LoVo (cell line): Measurements from ENCODE around the gene FKBP1A.

ENCODE experiments used
- DNase-seq: peaks from one replicate; pipeline ENCODE4 v3.0.0-alpha.2; 2016; ENCODE audit warnings: low spot score

Gene FKBP1A

DNA sequence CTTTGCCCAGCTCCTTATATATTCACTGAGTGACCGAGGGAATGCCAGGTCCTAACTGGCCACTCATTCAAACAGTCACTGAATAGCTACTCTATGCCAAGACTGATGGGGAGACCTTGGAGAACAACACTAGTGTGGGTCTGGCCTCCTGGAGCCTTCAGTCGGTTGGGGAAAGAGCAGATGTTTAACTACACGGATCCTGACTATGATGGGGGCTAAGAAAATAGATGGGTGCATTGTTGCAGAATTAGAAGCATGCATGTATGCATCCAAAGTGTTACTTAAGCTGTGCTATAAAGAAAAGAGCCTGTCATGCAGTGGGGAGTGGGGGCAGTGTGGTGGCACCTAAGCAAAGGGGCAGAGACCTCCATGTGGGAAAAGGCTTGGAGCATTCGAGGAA lies 6.5 kb downstream of the FKBP1A start:
- no peak for DNase-seq

DNA sequence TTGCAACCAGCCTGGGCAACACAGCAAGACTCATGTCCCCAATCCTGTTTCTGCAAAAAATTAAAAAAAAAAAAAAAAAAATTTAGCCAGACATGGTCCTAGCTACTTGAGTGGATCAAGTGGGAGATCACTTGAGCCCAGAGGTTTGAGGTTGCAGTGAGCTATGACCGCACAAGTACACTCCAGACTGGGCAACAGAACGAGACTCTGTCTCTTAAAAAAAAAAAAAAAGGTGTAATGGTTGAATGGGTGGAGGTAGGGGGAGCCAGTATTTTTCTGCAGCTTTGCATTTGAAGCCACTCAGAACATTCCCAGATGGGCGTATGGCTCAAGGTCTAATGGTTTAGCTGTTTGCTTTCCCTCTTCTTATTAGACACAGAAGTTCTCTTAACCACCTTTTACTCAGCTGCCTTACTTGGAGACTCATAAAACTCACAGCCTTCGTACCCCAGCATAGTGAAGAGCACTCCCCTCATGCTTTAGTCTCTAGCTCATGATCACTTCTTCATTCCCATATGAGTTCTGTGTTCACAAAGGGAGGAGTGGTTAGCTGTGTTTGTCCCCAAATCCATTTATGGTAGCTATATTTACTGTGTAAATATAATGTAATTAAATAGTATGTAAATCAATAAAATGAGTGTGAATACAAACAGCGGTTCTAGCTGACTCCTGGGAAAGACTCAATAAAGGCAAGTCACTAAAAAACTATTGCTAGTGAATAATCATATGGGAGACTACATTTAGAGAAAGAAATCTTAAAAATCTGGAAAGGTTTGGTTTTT lies 9.0 kb downstream of the FKBP1A start:
- no peak for DNase-seq

DNA sequence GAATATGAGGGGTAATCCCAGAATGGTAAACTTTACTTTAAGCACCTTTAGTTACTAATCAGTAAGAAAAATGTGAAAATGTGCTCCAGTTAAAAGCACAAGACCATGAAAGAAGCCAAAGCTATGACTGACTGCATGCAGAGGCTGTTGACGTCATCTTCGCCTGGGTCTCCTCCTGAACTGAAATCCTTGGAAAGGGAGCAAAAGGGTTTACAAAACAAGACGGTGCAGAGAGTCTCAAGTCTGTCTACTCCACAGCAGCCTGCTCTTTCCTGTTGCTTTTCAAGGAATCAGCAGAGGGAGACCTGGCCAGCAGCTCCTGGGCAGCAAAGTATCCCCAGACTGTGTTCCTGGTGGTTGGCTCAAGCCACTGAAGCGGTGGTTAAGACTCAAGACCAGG lies 10.2 kb downstream of the FKBP1A start:
- DNase-seq, result no peak

DNA sequence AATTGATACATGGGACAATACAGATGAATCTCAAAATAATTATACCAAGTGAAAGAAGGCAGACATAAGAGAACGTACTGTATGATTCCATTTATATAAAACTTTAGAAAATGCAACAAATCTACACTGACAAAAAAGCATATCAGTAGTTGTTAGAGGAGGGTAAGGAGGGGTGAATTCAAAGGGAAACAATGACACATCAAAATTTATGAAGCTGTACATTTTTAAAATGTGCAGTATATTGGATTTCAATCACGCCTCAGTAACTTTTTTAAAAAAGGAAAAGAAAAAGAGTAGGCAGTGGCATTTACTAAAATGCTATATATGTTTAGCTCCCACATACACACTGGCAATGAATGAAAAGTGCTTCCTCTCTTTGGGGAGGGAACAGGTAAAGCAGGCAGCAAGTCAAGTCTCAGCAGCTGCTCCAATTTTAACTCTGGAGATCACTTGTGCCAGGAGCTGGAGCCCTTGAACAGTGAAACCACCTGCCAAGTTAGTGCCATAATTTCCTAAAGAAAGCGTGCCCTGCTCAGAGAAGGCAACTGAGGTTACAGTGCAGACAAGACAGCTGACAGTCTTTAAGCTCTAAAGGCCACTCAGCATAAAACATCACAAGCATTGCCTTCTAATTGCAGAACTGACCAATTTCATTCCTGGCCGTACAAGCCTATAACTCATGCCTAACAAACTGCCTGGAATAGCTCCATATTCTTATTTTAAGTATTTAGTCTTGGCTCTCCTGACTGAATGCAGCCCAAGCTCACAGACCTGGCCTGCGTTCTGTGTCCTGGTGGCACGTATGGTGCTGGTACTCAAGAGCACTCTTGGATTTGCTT lies 10.9 kb downstream of the FKBP1A start:
- DNase-seq, result no peak

DNA sequence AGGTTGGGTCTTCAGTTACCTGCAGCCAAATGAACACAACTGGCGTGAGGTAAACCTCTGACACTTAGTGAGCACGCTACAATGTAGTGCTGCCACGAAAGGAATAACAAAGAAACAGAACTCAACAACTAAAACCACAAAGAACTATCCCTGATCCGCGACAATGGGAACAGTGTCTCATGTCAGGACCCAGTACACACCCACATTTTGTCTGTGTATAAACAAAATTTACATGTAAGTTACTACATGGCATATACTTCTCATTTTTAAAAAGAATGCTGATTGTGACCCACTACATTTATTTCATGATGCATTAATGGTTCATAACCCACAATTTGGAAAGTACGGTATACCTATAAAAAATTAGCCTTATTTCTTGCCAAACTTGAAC lies 14.1 kb downstream of the FKBP1A start:
- no peak for DNase-seq

DNA sequence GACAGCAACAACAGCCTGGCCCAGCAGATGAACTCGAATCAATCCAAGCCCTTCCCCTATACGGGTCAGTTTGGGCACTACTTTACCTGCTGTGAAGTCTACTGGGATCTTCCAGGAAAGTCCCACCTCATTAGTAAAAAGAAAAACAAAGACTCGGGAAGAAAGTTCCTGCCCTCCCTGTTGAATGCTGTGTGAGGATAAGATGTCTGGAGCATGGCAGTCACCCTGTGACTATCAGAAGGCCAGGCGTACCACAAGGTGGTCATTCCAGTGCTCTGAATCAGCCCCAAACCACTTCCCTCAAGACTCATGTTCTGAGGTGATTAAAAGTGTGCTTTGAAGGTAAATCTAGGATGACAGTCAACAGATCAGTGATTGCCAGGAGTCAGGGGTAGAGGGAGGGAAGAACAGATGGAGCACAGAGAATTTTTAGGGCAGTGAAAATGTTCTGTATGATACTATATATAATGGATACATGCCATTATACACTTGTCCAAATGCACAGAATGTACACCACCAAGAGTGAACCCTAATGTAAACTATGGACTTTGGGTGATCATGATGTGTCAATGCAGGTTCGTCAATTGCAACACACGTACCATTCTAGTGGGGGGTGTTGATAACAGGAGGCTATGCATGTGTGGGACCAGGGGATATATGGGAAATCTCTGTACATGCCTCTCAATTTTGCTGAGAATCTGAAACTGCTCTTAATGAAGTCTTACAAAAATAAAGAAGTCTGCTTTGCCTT lies 14.7 kb downstream of the FKBP1A start:
- peak; percentile 39 for DNase-seq

DNA sequence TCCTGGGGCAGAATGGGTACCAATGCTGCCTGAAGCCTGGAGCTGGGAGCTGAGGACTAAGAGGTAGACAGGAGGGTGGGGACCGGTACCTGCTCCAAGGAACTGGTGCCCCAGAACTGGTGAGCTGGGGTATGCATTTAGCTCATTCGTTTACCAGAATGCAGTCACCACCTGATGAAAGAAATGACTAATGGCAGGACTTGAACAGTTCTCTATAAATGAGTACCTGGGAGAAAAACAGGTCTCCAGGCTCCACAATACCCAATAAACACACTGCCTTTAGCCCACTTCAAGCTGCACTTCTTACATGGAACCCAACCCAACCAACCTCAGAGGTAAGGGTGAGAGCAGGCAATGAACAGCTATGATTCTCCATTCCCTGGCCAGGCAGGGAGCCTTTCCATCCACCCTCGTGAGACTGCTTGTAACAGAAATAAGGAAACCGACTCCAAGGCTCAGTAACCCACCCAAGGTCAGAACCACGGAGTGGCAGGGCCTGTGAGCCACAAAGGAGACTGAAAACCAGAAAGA lies 15.4 kb downstream of the FKBP1A start:
- DNase-seq, result no peak

DNA sequence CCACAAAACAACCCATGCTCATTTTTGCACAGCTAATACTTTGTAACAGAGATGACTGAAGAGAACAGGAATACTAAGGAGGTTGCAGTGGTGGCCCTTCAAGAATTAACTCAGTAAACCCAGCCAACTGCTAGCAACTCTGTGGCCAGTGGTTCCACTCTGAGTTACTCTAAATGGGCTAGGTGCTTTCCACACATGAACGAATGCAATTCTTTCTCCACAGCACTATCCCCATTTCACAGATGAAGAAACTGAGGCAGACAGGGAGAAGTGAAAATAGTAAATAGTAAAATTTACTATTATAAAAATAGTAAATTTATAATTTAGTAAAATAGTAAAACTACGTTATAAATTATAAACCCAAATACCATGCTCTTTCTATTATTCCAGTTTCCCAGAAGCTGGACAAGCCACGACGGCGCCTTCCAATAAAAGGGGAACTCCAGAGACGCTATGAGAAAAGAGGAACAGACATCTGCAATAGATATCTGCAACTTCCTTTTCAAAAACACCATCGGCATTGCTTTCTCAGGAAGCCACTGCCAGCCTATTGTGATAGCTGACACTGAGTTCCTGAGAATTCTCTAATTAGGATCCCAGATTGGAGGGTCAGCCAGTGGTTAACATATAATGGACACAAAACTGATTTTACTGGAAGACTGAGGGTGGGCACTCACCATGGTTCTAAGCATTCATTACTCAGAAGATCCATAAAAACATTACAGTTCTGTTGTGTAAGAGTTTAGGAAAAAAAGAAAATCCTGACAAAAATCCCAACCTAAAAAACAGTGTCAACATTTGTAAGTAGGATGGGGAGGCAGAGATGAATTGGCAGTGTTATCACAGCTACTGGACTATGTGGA lies 16.2 kb downstream of the FKBP1A start:
- DNase-seq, result no peak

DNA sequence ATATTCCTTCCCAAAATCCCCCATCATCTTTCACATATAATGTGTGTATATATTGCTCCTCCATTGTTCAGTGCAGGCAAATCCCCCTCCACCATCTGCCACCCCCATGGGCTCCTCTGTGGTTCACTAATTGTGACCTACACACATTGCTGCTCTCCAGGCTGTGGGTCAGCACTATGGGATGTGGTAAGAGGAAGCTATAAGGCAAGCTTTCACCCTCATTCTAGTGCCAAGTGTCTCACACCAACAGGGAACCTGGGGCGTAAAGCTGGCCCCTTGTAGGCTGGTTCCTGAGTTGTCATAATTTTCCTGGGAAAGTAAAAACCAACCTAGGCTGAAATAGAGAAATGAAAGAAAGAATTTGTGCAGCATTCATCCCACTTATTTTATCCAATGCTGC lies 16.8 kb downstream of the FKBP1A start:
- no peak for DNase-seq

DNA sequence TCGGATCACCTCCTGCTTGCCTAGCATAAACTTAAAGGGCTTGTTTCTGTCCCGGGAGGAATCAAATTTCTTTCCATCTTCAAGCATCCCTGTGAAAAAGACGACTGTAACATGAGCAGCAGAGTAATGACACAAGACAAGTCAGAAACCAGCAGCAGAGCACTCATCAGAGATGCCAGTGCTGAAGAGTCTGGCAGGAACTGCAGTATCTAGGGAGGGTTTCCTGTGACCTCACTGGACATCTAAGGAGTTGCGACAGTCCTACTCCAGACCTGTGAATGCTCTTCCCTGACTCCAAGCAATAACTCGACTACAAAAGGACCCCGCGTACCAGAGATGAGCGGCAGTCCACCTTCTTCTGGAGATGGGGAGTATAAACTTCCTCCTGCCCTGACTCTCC lies 17.3 kb downstream of the FKBP1A start:
- no peak for DNase-seq

DNA sequence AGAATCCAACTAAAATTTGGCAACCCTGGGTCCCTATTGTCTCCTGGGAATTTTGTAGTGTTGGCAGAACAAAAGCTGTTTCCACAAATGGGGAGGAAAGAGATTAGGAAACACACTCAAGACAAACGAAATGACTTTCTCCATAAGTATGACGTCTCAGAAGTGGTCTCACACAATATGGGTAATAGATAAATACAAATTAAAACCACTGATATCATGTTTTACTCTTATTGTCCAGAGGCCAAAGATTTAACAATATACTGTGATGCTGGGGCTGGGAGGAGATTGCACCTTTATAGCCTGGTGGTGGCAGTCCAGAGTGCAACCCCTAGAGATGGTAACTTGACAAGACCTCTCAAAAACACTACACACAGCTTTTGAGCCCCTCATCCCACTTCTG lies 18.6 kb downstream of the FKBP1A start:
- no peak for DNase-seq

DNA sequence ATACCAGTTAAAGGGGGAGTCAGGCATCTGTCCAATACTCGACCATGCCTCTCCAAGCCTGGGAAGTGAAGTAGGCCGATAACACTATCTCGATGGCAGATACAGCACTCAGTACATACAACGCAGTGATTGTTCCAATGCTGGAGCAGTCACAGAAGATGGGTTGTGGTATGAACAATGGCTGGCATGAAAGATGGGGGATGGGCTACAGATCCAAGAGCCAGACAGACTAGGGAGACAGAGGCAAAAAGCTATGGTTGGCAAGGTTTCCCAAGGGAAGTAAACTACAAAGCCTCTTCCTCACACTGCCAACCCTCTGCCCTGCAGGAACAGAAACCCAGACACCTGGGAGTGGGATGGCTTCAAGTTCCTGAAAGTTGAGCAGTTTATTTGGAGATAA lies 19.2 kb downstream of the FKBP1A start:
- DNase-seq, result no peak

DNA sequence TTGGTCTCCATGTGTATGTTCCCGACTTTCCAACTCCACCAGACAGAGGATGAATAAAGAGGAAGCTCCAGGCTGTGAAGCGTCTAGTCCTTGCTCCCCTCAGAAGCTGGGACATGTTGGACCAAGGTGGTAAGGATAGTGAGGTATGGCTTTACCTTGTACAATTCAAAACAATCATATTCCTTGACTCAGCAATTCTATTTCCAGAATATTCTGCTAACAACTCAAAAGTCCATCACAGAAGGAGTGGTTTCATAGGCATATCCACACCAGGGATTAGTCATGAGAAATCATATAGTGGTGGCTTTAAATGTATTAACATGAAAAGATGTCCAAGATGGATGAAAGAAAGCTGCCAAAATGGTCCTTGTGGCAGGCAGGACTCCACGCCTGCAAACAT lies 19.8 kb downstream of the FKBP1A start:
- no peak for DNase-seq

DNA sequence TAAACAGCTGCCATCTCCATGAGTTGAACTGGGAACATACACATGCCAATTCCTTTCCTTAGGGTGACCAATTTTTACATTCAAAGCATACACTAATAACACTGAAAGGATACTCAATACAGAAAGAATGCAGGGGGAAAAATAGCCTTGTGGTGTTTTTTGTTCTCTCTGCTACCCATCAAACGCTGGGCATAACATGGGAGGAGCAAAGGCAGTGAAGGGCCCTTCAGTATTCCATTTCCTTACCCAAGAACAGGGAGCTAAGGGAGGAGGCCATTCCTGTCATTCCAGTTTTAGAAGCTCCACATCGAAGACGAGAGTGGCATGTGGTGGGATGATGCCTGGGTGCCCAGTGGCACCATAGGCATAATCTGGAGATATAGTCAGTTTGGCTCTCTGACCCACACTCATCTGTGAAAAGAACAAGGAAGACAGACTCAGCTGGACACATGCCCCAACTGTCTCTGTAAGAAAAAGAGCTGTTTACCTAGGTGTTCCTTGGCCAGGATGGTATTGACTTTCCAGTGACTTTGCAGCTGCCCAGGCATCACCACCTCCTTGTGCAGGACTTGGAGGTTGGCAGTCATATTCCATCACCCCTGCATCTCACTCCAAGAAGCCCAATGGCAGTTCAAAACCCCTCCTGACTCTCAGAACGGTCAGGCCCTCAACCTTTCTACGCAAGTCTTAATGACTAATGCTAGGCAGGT lies 20.9 kb downstream of the FKBP1A start:
- DNase-seq, result no peak

DNA sequence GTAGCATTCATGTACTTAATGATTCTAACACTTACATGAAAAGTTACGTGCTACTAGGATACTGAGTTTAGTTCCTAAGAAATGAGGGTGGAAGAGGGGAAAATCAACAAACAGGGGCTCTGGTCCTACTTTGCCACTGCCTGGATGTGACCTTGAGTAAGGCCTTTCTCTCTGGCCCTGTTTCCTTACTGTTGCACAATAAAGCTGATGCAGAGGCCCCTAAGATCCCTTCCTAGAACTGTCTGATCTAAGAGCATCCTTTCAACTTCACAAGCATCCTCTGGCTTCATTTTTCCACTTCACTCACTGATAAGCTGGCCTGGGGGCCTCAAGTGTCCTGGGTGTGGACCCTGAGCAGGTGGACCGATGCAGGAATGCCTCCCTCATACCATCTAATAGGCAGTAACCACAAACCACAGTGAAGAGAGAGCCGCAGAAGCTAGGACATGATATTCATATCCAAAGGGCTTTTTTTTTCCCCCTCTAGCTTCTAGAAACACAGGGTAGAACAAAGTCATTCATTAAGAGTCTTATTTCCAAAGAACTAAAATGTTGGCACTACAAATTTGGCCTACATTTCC lies 21.6 kb downstream of the FKBP1A start:
- no peak for DNase-seq

DNA sequence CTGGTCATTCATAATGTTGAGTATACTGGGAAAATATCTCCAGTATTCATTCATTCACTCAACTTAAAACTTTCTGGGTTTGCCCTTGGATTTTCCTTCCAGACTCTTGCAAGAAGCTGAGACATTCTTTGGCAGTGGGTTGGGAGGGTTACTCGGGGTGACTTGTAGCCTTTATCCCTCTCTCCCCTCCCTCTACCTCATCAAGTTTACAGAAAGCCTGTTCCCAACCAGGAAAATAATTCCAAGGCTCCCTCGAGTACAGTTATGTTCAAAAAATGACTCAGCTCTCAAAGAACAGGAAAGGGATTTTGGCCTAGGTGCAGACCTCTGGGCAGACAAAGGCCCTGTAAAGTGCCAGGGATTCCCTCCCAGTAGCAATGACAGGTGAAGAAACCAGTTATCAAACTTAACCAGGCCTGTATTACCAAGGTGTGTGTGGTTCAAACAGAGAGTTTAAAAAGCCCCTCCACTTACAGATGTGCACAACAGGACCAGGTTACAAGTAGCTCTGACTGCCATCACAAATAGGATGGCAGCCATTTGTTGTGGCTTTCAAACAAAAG lies 22.2 kb downstream of the FKBP1A start:
- no peak for DNase-seq

DNA sequence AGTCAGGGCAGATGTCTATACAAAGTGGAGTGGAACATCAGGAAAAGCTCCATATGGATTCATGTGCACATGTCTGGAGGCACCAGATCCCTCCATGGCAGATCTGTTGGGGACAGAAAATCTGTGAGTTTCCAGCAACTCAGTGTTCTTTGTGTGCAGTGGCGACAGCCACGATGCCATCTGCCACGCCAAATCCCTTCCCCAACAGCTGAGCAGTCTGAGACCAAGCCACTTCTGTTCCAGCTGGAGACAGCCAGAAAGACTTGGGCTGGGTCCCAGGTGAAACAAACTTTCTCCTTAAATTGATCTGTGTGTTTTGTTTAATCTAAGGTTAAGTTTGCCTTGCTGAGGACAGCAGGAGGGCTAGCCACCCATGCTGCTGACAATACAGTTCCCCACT lies 22.9 kb downstream of the FKBP1A start:
- DNase-seq, result no peak

DNA sequence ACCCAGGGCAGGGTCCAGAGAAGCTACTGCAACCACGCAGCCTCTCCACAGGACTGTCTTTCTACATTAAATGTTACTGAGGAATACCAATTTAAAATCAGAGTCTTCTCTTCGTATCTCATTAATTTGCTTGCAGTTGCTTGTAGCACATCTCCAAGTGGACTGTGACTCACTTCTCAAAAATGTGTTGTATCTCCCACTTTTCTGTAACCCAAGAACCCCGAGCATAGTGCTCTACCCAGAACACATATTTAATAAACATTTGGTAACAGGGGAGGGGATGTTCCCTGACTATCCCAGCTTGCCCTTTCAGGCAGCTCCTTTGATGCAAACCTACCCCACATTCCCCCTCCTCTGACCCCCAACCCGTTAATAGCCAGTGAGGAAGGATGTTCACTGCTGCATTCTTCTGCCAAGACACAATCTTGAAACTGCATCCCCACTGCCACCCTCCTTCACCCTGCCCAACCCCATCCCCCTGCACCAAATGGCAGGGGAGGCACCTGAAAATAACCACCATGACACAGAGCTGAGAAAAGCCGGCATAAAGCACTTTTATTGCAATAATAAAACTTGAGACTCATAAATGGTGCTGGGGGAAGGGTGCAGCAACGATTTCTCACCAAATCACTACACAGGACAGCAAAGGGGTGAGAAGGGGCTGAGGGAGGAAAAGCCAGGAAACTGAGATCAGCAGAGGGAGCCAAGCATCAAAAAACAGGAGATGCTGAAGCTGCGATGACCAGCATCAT lies 24.2 kb downstream of the FKBP1A start:
- peak; percentile 15 for DNase-seq

DNA sequence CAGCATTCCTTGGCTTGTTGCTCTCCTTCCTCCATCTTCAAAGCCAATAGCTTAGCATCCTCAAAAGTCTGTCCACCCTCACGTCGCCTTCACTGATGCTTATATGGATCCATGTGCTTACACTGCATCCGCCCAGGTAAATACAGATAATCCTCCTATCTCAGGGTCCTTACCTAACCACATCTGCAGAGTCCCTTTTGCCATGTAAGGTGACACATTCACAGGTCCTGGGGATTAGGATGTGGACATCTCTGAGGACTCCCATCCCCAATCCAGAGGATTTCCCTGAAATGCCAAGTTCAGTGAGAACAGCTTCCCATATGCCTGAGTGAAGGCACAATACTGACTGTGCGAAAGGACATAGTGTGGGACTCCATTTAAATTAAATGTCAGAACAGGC lies 25.4 kb downstream of the FKBP1A start:
- no peak for DNase-seq

DNA sequence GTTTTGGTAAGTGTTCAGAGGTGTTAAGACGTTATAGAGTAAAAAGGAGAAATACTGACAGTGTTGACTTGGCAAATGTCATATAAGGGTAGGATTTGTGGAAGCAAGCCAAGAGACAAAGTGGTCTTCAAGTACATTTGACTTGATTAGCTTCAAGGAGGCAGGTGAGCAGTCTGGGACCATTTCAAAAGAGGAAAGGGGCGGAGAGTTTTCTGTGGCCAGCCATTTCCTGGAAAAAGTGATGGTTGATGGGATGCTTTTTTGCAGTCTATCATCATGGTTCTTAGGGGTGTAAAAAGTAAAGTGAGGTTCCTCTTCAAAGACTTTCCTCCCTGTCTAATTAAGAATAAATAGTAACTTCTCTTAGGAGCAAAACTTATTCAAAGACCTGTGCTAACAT lies 28.7 kb downstream of the FKBP1A start:
- DNase-seq, result no peak
